Pancreas (tissue), 10 donors: ENCODE data around the gene GPBAR1. TPM values are rescaled to one million over a fixed set of nuclear protein-coding genes. Genes with fewer than 3 reads are reported as not detected.

Experiments
- ATAC-seq, 4 donors: fragments of 200-7000 bp; cut with Tn5 transposase; one replicate each; pipeline versions ENCODE4 v1.8.0 to v1.9.1; 2020; ENCODE audit warnings: mild to moderate bottlenecking in 4 of 4, moderate library complexity in 4 of 4
- DNase-seq, 6 donors: peaks; one replicate each; pipeline ENCODE4 v3.0.0-alpha.2; 2020
- FAIRE-seq: peaks from 2 replicates; lab custom pipeline; 2012; peaks lifted over from hg19 to GRCh38; lab: Jason Lieb, UNC
- H3K27ac ChIP-seq, 4 donors: fragments of 200-600 bp; sonication (generic); 1 replicate in 3 of 4; 2 replicates in 1 of 4; pipeline versions ENCODE4 v1.5.0 to v1.8.0; 2020
- H3K27me3 ChIP-seq, 4 donors: fragments of 200-600 bp; one replicate each; pipeline ENCODE4 v1.8.0; 2021
- H3K36me3 ChIP-seq, 3 donors: fragments of 200-600 bp; sonication (generic) in 1 of 3; one replicate each; pipeline versions ENCODE4 v1.5.0 to v1.8.0; 2020 to 2021
- H3K4me1 ChIP-seq, 3 donors: fragments of 200-600 bp; one replicate each; pipeline ENCODE4 v1.8.0; 2021
- H3K4me3 ChIP-seq, 4 donors: fragments of 200-600 bp; sonication (generic) in 2 of 4; one replicate each; pipeline versions ENCODE4 v1.5.0 to v1.8.0; 2020 to 2021
- H3K9me3 ChIP-seq, 4 donors: fragments of 200-600 bp; one replicate each; pipeline ENCODE4 v1.8.0; 2021
- CTCF ChIP-seq, 4 donors: fragments of 200-600 bp; sonication (generic) in 3 of 4; IDR thresholded peaks; one replicate each; pipeline versions ENCODE4 v1.5.0 to v1.8.0; 2021; ENCODE audit warnings: antibody characterized with exemption in 4 of 4
- WGBS, 2 donors: extraction: QIAGEN DNeasy Blood & Tissue Kit; methylation state at CpG; one replicate each; pipeline ENCODE4 v1.1.7; 2013; 5-methylcytosine and 5-hydroxymethylcytosine counted together
- intact Hi-C, 3 donors: fragments of 100-400 bp; cut with DNase I; formaldehyde crosslinking; loops; one replicate each; pipeline versions ENCODE4 v1.11.1 to v1.14.2; 2022
- polyA plus RNA-seq, 2 donors: library from polyadenylated mRNA; stranded (reverse); fragments of 200-250 nt; gene quantifications; one replicate each; pipeline ENCODE4 v1.2.3, GENCODE V29; 2013
- total RNA-seq, 6 donors: library from RNA; stranded (reverse); fragmentation: NEBNext Ultra II Directional in 4 of 6; extraction: Animal tissue kit (Norgen Biotek cat#: 25700) in 4 of 6; gene quantifications; one replicate each; pipeline versions ENCODE4 v1.2.1 to v1.2.4, GENCODE V29; 2021 to 2023
- donor health status: healthy with polysubstance abuse.
- donor health status: DM: no; HTN: no; CAD: no; lungs with moderate emphysema.
- donor health status: DM: no; HTN: no; CAD: no.
- donor health status: control.
- donor health status: control.
- donor health status: Bipolar disorder and iron deficiency.
- donor health status: DM: yes; HTN: yes; CAD: no.
- donor health status: DM: no; HTN: no; CAD: no.
- donor health status: DM: no; HTN: no; CAD: no.
- donor health status: DM: yes; HTN: yes; CAD: no.

GPBAR1 gene
- total and polyA plus RNA-seq, 8 donors, result 0.12 to 2.3 (median 1.2) TPM

GRCh38 chr2:218229851-218230250, 31.0 kb upstream of the GPBAR1 start:
- Histone ChIP-seq H3K9me3 (no peaks in the 10 kb centered on the region), H3K4me3 (no peak overlapping the region), H3K27ac (peak overlapping the region in 2 of 4 donors; percentile 42 to 48), H3K36me3 (peaks cover 0 to 5% (median 3%) of the 10 kb centered on the region in 3 donors), H3K4me1 (peaks cover 10 to 52% (median 24%) of the 10 kb centered on the region in 3 donors), H3K27me3 (no peaks in the 10 kb centered on the region)
- no peak for TF ChIP-seq CTCF (IDR thresholded peaks at IDR 0.05)
- no peak for DNase-seq
- 65 to 87% methylated on average over 4 of the region's 4 CpGs for WGBS, 2 donors
- intact Hi-C loops, result no loop called here
- FAIRE-seq, result no peak
- no peak for ATAC-seq

- H3K36me3 ChIP-seq, result peaks cover 0 to 5% (median 4%) of the 10 kb centered on the region in 3 donors
- H3K4me1 ChIP-seq, result peaks cover 10 to 57% (median 24%) of the 10 kb centered on the region in 3 donors
- intact Hi-C loops, result no loop called here
- no peaks in the 10 kb centered on the region for H3K27me3 ChIP-seq
- peak overlapping the region in 3 of 4 donors; percentile 11 to 50 (median 44) for H3K27ac ChIP-seq
- TF ChIP-seq CTCF (IDR thresholded peaks at IDR 0.05), result peak in 3 of 4 donors; percentile 7 to 27 (median 15)
- H3K4me3 ChIP-seq, result no peak overlapping the region
- peak in 2 of 6 donors; percentile 25 to 49 for DNase-seq
- 3 to 4% methylated on average over 1 of the region's 1 CpG for WGBS, 2 donors
- FAIRE-seq, result no peak
- ATAC-seq, result peak; percentile 80 to 94 (median 88)
- no peaks in the 10 kb centered on the region for H3K9me3 ChIP-seq
These were observed 29.9 kb upstream of the GPBAR1 start for GRCh38 chr2:218230882-218231281.

- WGBS, 2 donors, result 76 to 79% methylated on average over 4 of the region's 4 CpGs
- FAIRE-seq (no peak), ATAC-seq (no peak), DNase-seq (no peak)
- no peaks in the 10 kb centered on the region for H3K27me3 ChIP-seq
- intact Hi-C loops, result no loop called here
- no peak overlapping the region for H3K27ac ChIP-seq
- no peaks in the 10 kb centered on the region for H3K9me3 ChIP-seq
- peaks cover 10 to 54% (median 24%) of the 10 kb centered on the region in 3 donors for H3K4me1 ChIP-seq
- peaks cover 0 to 13% (median 10%) of the 10 kb centered on the region in 3 donors for H3K36me3 ChIP-seq
- no peak overlapping the region for H3K4me3 ChIP-seq
- no peak for TF ChIP-seq CTCF (IDR thresholded peaks at IDR 0.05)
These were observed 27.3 kb upstream of the GPBAR1 start for GRCh38 chr2:218233543-218233942.

- H3K4me1 ChIP-seq, result peaks cover 6 to 44% (median 23%) of the 10 kb centered on the region in 3 donors
- H3K36me3 ChIP-seq, result peaks cover 0 to 23% (median 16%) of the 10 kb centered on the region in 3 donors
- WGBS, 2 donors, result 18 to 26% methylated on average over 3 of the region's 3 CpGs
- intact Hi-C loops, result no loop called here
- ATAC-seq (peak in 3 of 4 donors; percentile 56 to 69 (median 66)), DNase-seq (no peak), FAIRE-seq (no peak)
- TF ChIP-seq CTCF (IDR thresholded peaks at IDR 0.05), result no peak
- no peaks in the 10 kb centered on the region for H3K27me3 ChIP-seq
- H3K27ac ChIP-seq, result peak overlapping the region in 1 of 4 donors; percentile 5
- no peaks in the 10 kb centered on the region for H3K9me3 ChIP-seq
- no peak overlapping the region for H3K4me3 ChIP-seq
These were observed 26.3 kb upstream of the GPBAR1 start for GRCh38 chr2:218234521-218234920.

GRCh38 chr2:218235017-218235416, 25.8 kb upstream of the GPBAR1 start:
- no peaks in the 10 kb centered on the region for H3K9me3 ChIP-seq
- peaks cover under 1 to 39% (median 18%) of the 10 kb centered on the region in 3 donors for H3K4me1 ChIP-seq
- no peak overlapping the region for H3K4me3 ChIP-seq
- DNase-seq, result no peak
- FAIRE-seq, result no peak
- ATAC-seq, result no peak
- WGBS, 2 donors, result 98% methylated on average over 2 of the region's 2 CpGs
- H3K27ac ChIP-seq, result peak overlapping the region in 1 of 4 donors; percentile 5
- peaks cover 0 to 24% (median 16%) of the 10 kb centered on the region in 3 donors for H3K36me3 ChIP-seq
- H3K27me3 ChIP-seq, result no peaks in the 10 kb centered on the region
- TF ChIP-seq CTCF (IDR thresholded peaks at IDR 0.05), result no peak
- intact Hi-C loops, result no loop called here
